Skeletal muscle cell (primary cell): ENCODE results near the gene H3-3A.

Experiments
- DNase-seq: peaks from one replicate; pipeline ENCODE4 v3.0.0-alpha.2; 2010; ENCODE audit warnings: low read depth
- H3K4me3 ChIP-seq: 2 replicates; pipeline ENCODE4 v1.5.1; 2011; ENCODE audit warnings: low read depth, mild to moderate bottlenecking, control low read depth, low read length, moderate library complexity

Gene H3-3A

DNA sequence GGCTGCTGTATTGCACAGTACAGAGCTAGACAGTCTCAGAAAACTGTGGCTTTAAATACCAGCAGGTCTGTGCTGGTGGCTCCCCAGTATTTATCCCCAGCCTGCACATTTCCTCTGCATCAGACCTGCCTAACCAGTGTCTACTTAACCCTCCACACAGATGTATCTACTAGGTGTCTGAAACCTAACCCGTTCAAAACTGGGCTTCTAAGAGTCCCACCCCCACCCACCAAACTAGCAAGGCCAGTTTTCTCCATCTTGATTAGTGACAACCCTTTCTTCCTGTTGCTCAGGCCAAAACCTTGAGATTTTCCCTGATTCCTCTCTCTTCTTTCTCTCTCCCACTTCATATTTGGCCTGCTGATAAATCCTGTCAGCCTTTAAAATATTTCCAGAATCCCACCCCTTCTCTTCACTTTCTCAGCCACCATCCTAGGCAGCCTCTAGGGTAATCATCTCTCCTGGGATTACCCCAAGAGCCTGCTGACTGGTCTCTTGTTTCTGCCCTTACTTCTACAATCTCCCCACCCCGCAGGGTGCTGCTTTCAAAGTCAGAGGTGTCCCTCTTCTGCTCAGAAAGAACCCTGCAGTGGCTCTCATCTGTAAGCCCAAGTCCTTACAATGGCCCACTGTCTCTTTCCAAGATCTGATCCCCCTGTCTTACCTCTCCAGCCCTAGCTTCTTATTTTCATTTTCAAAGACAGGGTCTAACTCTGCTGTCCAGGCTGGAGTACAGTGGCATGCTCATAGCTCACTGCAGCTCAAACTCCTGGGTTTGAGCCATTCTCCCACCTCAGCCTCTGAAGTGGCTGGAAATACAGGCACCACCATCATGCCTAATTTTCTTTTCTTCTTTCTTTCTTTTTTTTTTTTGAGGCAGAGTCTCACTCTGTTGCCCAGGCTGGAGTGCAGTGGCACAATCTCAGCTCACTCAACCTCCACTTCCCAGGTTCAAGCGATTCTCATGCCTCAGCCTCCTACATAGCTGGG lies 45.2 kb downstream of the H3-3A start:
- H3K4me3 ChIP-seq: no peak overlapping the region
- DNase-seq: no peak

DNA sequence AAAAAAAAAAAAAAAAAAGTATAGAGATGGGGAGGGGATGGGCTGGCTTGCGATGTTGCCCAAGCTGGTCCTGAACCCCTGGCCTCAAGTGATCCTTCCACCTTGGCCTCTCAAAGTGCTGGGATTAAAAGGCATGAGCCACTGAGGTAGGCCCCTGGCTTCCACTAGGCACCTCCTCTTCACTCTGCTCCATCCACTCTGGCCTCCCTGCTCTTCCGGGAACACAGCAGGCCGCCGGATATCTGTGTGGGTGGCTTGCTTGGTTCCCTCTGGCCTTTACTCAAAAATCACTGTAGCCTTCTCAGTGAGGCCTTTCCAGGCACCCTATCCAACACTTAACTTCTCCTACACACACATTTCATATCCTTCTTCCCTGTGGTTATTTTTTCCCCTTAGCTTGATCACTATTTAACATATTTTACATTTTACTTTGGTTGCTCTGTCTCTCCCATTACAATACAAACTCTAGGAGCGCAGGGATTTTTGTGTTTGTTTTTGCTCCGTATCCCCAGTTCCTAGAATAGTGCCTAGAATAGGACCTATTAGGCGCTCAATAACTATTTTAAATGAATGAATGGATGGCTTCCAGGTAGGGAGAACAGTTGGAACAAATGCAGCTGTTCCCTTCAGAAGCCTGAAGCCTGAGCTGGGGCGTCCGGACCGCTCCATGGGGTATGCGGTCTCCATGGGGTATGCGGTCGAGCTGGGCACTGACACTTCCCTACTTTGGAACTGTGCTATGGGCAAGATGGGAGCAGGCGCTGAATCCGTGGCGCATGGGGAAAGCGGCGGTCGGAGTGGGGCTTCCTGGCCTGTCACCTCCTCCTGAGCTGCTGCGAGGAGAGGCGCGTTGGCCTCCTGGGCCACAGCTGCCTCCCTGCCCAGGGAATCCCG lies 46.7 kb downstream of the H3-3A start:
- DNase-seq: no peak

DNA sequence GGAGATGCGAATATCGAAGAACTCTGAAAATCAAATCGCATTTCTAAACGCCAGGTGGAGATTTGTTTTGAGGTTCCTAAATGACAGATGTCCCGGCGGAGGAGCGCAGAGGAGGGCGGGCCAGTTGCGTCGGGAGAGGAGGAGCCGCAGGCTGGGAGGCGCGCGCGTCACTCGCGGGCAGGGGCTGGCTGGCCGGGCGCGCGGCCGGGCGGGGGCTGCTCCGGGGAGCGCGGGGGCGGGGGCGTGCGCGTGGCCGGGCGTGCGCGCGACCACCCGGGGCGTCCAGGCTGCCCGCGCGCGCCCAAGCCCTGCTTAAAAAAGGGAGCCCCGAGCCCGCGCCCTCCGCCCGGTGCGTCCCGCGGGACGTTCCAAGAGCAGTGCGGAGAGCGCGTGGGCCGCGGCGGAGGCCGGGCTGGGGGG lies 47.3 kb downstream of the H3-3A start:
- DNase-seq: no peak
- peak overlapping the region; percentile 58 for H3K4me3 ChIP-seq

More for the DNA sequence above, 46.7 kb downstream of the H3-3A start:
- peak overlapping the region; percentile 58 for H3K4me3 ChIP-seq

DNA sequence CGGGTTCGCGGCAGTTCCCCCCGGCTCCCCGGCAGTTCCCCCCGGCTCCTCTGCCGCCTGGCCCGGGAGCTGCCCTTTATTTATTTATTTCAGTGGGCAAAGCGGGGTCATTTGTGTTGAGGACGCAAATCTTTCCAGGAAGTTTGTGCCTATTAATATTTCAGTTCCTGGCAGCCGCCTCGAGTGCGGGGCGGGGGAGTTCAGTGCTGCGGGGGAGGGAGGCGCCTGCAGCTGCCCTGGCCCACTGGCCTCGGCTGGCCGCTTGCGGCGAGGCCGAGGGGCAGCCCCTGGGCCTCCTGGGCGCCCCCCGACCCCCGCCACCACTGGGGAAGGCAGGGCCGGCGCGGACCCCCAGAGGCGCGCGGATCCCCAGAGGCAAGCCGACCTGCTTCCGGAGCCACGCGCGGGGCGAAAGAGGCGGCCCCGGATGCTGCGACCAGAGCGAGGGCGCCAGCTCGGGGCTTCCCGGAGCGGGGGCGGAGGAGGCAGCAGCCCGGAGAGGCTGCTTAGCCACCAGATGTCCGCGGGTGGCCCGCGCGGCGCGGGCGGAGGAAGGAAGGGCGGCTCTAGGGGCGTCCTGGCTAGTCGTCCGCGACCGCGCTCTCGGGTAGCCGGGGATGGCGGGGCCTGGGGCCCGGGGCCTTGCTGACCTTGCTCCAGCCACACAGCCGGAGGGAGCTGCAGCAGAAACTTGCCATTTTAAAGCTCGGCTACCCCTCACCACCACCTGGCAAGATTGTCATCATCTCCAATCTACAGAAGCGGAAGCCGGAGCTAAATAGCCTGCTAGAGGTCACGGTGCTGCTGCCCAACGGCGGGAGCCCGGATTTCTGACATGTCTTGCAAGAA lies 48.0 kb downstream of the H3-3A start:
- DNase-seq: no peak
- H3K4me3 ChIP-seq: peak overlapping the region; percentile 58

DNA sequence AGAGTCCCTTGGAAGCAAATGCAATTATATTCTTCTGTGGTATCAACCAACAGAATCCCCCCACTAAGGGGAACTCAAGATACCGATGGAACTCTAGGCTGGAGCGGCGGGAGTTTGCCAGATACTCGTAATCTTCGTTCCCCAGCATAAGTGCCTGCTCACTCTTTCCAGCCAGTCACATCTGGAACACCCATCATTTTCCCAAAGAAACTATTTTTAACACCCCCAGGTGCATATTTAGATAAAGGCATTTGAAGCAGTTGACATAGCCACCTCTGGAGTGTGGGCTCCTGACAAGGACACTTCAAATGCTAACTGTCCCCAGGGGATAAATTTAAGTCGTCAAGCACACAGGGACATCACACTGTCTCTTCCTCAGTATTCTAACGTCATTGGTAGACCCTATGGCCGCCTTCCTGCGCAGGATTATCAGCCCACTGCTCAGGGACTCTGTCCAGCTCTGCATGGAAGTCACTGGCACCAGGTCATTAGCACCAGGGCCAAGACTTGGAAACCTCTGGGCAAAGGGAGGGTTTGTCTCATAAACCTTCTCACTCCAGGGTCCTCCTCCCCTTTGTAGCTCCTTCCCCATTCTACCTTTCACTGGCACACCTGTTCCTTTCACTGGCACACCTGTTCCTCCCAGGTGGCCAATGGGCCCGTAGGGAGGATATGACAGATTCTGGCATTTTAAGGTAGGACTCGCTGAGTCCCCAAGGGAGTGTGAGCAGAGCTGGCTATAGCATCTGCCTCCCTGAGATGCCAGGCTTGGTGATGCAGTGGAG lies 48.8 kb downstream of the H3-3A start:
- no peak for DNase-seq
- H3K4me3 ChIP-seq: peak overlapping the region; percentile 58

DNA sequence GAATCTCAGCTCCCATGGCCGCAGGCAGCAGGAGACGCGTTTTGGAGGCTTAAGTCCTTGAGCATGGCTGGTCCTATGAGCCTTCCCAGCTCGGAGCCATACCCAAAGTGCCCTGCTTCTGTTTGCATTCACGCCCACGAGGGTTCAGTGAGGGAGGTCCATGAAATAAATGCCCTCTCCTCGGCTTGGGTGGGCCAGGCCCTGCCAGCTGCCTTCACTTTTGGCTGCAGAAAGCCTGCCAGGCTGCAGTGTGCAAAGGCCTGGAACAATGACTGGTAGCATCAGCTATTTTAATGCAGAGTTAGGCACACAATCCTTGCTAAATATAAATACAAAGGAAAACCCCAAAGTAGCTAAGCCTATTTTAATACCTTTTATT lies 49.4 kb downstream of the H3-3A start:
- no peak overlapping the region for H3K4me3 ChIP-seq
- DNase-seq: no peak

DNA sequence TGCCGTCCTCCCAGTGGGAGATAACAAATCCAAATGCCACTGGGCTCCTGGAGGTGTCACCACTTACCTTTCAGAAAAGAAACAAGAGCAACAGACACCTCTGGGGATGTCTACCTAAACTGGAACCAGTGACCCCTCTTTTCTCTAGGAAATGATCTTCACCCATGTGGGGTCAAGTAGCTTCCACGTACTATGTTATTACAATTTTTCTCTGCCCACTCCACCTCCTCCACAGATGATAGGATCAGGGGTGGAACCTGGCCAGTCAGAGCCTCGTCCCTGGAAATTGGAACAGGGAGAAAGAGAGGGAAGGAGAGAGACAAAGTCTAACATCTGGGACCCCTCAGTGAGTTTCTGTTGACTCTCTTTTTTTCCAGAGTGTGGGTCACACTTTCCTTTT lies 50.1 kb downstream of the H3-3A start:
- H3K4me3 ChIP-seq: no peak overlapping the region
- no peak for DNase-seq

DNA sequence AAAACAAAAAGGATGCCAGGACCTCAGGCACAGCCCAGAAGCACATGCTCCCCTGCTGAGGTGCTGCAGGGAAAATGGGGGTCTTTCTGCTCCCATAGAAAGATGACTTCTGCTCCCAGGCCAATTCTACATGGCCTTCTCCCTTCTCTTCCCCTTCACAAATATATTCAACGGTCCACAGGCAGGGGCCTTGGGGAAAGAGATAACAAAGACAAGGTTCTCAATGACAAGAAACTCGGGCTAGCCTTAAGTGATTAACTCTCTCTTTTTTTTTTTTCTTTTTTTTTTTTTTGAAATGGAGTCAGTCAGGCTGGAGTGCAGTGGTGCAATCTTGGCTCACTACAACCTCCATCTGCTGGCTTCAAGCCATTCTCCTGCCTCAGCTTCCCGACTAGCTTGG lies 54.2 kb downstream of the H3-3A start:
- no peak for DNase-seq
- no peak overlapping the region for H3K4me3 ChIP-seq

DNA sequence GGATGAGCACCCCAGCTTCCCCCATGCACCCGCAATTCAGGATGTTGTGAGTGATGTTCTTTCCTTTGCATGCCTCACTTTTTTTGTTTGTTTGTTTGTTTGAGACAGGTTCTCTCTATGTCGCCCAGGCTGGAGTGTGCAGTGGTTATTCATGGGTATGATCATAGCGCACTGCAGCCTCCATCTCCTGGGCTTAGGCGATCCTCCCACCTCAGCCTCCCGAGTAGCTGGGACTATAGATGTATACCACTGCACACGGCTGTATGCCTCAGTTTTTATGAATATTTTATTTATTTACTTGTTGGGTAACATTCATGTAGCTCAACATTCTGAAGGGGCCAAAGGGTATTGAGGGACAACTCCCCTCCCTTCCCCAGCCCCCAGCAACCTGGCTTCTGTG lies 54.8 kb downstream of the H3-3A start:
- DNase-seq: no peak

DNA sequence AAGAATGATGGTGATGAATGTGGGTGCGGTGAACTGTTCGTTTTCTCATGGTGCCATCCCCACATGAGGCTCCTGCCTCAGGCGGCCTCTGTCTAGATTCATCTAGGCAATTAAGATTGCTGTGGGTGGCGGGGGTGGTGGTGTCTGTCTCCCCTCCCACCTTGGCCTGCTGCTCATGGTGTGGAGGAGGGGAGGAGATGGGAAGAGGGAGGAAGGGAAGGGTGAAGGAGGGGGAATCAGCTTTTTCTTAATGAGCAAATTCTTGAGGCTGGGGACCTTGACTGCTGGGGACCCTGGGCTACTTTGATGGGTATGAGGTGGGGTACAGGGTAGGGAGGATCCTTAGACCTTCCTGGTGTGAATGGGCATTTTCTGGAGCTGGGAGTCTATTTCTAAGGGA lies 55.8 kb downstream of the H3-3A start:
- H3K4me3 ChIP-seq: no peak overlapping the region
- no peak for DNase-seq

More for the DNA sequence above, 54.8 kb downstream of the H3-3A start:
- no peak overlapping the region for H3K4me3 ChIP-seq

DNA sequence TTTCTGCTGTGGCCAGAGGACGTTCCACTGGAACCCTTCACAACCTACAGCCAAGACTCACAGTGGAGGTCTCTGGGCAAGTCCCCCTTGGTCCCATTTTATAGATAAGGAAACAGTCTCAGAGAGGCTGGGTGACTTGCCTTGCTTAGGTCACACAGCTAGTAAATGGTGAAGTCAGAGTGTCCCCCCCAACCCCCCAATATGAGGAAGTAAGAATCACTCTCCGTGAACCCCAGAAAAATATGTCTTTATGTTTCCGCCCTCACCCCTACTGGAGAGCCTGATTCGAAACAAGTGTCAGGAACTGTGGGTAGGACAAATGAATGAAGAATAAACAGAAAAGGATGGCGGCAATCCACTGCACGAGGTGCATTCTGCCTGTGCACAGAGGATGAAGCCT lies 56.7 kb downstream of the H3-3A start:
- no peak overlapping the region for H3K4me3 ChIP-seq
- DNase-seq: no peak

DNA sequence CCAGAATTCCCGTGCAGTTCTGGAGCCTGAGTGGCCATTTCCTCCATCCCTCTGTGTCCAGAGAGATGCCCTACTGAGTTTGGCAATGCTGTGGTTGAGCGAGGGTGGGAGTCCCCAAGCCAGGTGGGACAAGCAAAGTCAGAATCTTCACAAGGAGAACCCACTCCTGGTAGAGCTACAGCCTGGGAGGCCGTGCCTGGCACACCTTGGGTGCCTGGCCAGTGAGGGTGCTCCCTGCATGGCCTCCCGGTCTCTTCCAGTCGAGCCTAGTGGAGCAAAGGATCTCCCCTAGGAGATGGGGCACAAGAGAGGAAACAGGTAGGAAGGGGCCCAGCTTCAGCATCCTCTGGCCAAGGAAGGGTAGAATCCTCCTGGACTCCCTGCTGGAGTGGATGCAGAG lies 57.9 kb downstream of the H3-3A start:
- H3K4me3 ChIP-seq: no peak overlapping the region
- no peak for DNase-seq

DNA sequence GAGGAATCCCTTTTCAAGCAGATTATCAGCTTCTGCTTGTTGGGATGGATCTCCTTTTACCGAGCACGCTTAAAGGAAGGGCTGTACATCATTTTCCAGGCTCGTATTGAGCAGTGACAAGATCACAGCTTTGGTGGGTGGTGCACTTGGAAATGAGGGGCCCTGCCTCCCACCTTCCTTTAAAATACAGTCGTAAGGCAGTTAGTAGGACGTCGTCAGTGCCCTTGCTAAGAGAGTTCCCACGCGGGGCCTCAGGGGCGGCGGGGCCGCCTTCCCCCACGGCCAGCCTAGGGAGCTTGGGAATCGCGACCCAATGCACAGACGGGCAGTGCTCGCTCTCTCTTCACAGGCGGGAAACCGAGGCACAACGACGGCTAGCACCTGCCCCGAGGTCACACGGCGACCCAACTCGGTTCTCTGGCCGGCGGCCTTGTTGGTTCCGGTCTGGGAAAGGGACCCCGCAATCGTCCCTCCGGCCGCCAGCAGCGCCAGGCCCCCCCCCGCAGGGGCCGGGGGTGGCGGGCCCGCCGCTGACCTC lies 58.6 kb downstream of the H3-3A start:
- DNase-seq: no peak
- no peak overlapping the region for H3K4me3 ChIP-seq
